ENCODE measurements around the gene GAS2L1.

The GAS2L1 gene

DNA sequence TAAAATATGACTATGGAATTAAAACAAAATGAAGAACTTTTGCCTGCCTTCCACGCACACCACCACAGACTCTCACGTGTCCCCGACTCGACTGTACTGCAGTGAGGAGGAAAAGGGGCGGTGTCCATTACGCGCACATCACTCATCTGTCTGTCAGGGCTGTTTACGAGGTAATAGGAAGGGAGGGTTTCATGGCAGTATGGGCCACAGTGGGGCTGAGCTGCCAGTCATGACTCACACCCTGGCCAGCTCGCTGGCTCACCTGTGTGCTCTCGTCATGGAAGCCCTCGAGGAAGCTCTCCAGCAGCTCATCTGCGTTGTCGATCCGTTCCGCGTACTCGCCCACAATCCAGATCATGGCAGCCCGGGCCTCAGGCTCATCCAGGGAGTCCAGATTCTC lies 42.5 kb downstream of the GAS2L1 start:
- H3K27ac ChIP-seq, result no peak overlapping the region
- intact Hi-C loops (cut with DNase I; ENCODE audit: low total_unique reads), result no loop called here
- H3K36me3 ChIP-seq, result peaks cover 65 to 93% (median 87%) of the 10 kb centered on the region in 3 donors
- no peak overlapping the region for H3K4me3 ChIP-seq
- DNase-seq, result no peak
- H3K9me3 ChIP-seq, result no peaks in the 10 kb centered on the region
- H3K4me1 ChIP-seq, result peaks cover 0 to 18% (median 0%) of the 10 kb centered on the region in 4 donors
- TF ChIP-seq, protein P1, sequence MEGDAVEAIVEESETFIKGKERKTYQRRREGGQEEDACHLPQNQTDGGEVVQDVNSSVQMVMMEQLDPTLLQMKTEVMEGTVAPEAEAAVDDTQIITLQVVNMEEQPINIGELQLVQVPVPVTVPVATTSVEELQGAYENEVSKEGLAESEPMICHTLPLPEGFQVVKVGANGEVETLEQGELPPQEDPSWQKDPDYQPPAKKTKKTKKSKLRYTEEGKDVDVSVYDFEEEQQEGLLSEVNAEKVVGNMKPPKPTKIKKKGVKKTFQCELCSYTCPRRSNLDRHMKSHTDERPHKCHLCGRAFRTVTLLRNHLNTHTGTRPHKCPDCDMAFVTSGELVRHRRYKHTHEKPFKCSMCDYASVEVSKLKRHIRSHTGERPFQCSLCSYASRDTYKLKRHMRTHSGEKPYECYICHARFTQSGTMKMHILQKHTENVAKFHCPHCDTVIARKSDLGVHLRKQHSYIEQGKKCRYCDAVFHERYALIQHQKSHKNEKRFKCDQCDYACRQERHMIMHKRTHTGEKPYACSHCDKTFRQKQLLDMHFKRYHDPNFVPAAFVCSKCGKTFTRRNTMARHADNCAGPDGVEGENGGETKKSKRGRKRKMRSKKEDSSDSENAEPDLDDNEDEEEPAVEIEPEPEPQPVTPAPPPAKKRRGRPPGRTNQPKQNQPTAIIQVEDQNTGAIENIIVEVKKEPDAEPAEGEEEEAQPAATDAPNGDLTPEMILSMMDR (IDR thresholded peaks at IDR 0.05), result no peak
- H3K27me3 ChIP-seq, result no peaks in the 10 kb centered on the region

DNA sequence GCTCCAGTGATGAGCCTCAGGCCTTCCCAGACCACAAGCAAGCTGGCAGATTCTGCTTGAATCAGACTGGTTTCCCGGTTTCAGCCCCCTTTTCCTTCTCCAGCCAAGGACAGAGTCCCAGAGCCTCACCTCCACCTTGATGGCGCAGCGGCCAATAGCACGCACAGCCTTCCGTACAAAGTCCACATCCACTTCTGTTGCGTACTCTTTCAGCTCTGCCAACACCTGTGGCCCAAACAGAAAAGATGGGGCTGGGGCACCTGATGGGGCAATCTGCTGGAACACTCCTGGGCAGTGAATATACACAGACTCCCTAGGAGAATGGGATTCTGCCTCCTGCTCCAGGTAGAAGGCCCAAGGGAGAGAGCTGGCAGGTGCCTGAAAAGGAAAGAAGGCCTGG lies 44.6 kb downstream of the GAS2L1 start:
- Histone ChIP-seq H3K36me3 (peaks cover 82 to 100% (median 98%) of the 10 kb centered on the region in 3 donors), H3K4me1 (peaks cover 0 to 14% (median 0%) of the 10 kb centered on the region in 4 donors), H3K27ac (no peak overlapping the region), H3K4me3 (no peak overlapping the region), H3K27me3 (no peaks in the 10 kb centered on the region), H3K9me3 (no peaks in the 10 kb centered on the region)
- TF ChIP-seq, protein P1 (IDR thresholded peaks at IDR 0.05), result no peak
- intact Hi-C loops (cut with DNase I; ENCODE audit: low total_unique reads), result no loop called here
- DNase-seq, result no peak

DNA sequence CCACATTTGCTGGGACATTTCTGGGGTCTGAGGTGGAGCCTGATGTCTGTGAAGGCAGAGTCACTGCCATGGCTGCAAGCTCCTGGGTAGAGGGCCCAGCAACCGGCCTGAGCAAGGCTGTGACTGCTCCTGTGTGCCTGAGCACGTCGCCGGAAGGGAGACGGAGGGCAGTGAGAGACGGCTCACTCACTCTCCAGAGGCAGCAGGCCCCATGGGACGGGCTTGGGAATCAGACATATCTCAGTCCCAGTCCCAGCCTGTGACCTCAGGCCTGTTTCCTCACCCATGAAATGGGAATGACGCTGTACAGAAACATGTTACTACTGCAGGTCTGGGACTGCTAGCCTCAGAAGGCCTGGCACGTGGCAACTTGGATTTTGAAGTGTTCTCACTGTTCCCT lies 45.4 kb downstream of the GAS2L1 start:
- DNase-seq, result no peak
- no peaks in the 10 kb centered on the region for H3K9me3 ChIP-seq
- no peak overlapping the region for H3K27ac ChIP-seq
- intact Hi-C loops (cut with DNase I; ENCODE audit: low total_unique reads), result no loop called here
- peaks cover 0 to 5% (median 0%) of the 10 kb centered on the region in 4 donors for H3K4me1 ChIP-seq
- TF ChIP-seq, protein P1 (IDR thresholded peaks at IDR 0.05), result no peak
- no peak overlapping the region for H3K4me3 ChIP-seq
- H3K36me3 ChIP-seq, result peaks cover 80 to 100% (median 100%) of the 10 kb centered on the region in 3 donors
- no peaks in the 10 kb centered on the region for H3K27me3 ChIP-seq

DNA sequence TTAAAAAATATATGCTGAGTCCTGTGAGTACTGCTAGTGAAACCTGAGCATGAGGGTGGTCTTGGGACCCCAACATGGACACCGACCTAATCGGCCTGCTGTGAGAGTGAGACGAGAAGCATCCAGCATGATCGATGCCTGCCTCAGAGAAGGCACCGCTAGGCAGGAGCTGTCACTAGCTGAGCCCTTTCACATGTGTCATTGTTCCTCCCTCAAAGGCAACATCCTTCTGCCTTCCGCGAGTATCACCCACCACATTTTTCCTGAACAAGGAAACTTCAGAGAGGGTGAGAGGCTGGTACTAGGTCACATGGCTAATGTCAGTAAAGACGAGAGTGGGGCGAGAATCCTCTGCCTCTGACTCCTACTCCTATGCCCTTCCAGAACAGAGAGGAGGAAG lies 46.3 kb downstream of the GAS2L1 start:
- Histone ChIP-seq H3K36me3 (peaks cover 78 to 100% (median 100%) of the 10 kb centered on the region in 3 donors), H3K4me3 (no peak overlapping the region), H3K9me3 (no peaks in the 10 kb centered on the region), H3K4me1 (no peaks in the 10 kb centered on the region), H3K27ac (no peak overlapping the region), H3K27me3 (no peaks in the 10 kb centered on the region)
- no peak for DNase-seq
- TF ChIP-seq, protein P1 (IDR thresholded peaks at IDR 0.05), result no peak
- intact Hi-C loops (cut with DNase I; ENCODE audit: low total_unique reads), result no loop called here

DNA sequence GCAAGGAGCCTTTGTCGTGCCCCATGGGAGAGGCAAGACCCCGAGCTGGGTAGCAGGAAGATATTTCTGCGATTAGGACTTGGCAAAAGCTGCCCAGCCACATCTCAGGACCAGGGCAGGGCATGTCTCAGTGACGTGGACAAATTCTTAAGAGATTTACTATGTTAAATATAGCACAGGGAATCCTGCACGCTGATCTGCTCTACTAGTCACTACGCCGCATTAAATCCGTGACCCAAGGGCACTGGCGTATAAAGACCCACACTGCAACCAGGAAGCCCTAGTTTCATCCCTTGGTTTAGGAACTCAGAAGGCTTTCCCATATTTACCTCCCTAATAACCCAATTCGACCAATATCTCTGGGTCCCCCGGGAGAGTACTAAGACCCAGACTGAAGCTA lies 46.8 kb downstream of the GAS2L1 start:
- Histone ChIP-seq H3K4me3 (no peak overlapping the region), H3K36me3 (peaks cover 78 to 100% (median 100%) of the 10 kb centered on the region in 3 donors)
- intact Hi-C loops (cut with DNase I; ENCODE audit: low total_unique reads), result no loop called here

More for the DNA sequence above, 46.8 kb downstream of the GAS2L1 start:
- Histone ChIP-seq H3K9me3 (no peaks in the 10 kb centered on the region), H3K27ac (no peak overlapping the region), H3K4me1 (no peaks in the 10 kb centered on the region), H3K27me3 (no peaks in the 10 kb centered on the region)
- DNase-seq, result no peak
- TF ChIP-seq, protein P1 (IDR thresholded peaks at IDR 0.05), result no peak

Measured in tibial artery (tissue), 4 donors.